B cell (primary cell): ENCODE data around the gene IL1R2. TPM values are rescaled to one million over a fixed set of nuclear protein-coding genes. Genes with fewer than 3 reads are reported as not detected.

Source experiments
- ATAC-seq: fragments of 200-7000 bp; cut with Tn5 transposase; one replicate; pipeline ENCODE4 v1.10.0; 2021; ENCODE audit warnings: low read depth, mild to moderate bottlenecking, moderate number of reproducible peaks, moderate library complexity
- CTCF ChIA-PET: fragments of 350-600 bp; sonication (Branson Sonifier 250); formaldehyde crosslinking; loops from one replicate; lab custom pipeline; 2021; ENCODE audit warnings: antibody characterized with exemption, inconsistent platforms; lab: Charles Lee
- POLR2A ChIA-PET: fragments of 350-600 bp; sonication (Branson Sonifier 250); formaldehyde crosslinking; loops from one replicate; lab custom pipeline; 2021; ENCODE audit warnings: antibody characterized with exemption; lab: Charles Lee
- DNase-seq: peaks from one replicate; pipeline ENCODE4 v3.0.0; 2013
- H2AFZ ChIP-seq: 2 replicates; pipeline ENCODE4 v1.6.1; 2012; ENCODE audit warnings: mild to moderate bottlenecking, low read depth, low read length; ENCODE audit not compliant: insufficient read depth, poor library complexity, severe bottlenecking
- H3K27ac ChIP-seq, 2 donors: 1 replicate in 1 of 2; 2 replicates in 1 of 2; pipeline ENCODE4 v1.5.1; 2012 to 2013; ENCODE audit warnings: low read length in 2 of 2, mild to moderate bottlenecking in 2 of 2, moderate library complexity in 1 of 2
- H3K27me3 ChIP-seq, 4 experiments: fragments of 200-600 bp in 1 of 4; sonication (generic) in 1 of 4; replicated peaks in 1 of 4; 1 replicate in 2 of 4; 2 replicates in 2 of 4; pipeline versions ENCODE4 v1.6.1 to v1.7.0; 2013 to 2016; ENCODE audit warnings: low read length in 3 of 4, mild to moderate bottlenecking in 2 of 4, mixed read lengths in 1 of 4, moderate library complexity in 1 of 4; ENCODE audit not compliant: insufficient read depth in 4 of 4, control insufficient read depth in 3 of 4; ENCODE audit errors: control extremely low read depth in 1 of 4
- H3K36me3 ChIP-seq, 2 experiments: replicated peaks in 1 of 2; 1 replicate in 1 of 2; 2 replicates in 1 of 2; pipeline versions ENCODE4 v1.6.1 to v1.7.1; 2013; ENCODE audit warnings: low read length in 1 of 2; ENCODE audit not compliant: insufficient read depth in 2 of 2, control insufficient read depth in 1 of 2; ENCODE audit errors: control extremely low read depth in 1 of 2, extremely low read depth in 1 of 2
- H3K4me1 ChIP-seq, 2 donors: fragments of 200-600 bp in 1 of 2; sonication (generic) in 1 of 2; 1 replicate in 1 of 2; 2 replicates in 1 of 2; pipeline versions ENCODE4 v1.5.1 to v1.6.1; 2013 to 2017; ENCODE audit warnings: low read length in 2 of 2; ENCODE audit not compliant: control insufficient read depth in 2 of 2, insufficient read depth in 2 of 2
- H3K4me2 ChIP-seq: replicated peaks from 2 replicates; pipeline ENCODE3; 2012; ENCODE audit warnings: mild to moderate bottlenecking, low read depth, low read length; ENCODE audit not compliant: poor library complexity, severe bottlenecking
- H3K4me3 ChIP-seq, 5 experiments: fragments of 200-600 bp in 1 of 5; sonication (generic) in 1 of 5; 1 replicate in 3 of 5; 2 replicates in 2 of 5; pipeline versions ENCODE4 v1.5.1 to v1.7.0; 2011 to 2016; ENCODE audit warnings: low read length in 4 of 5, mild to moderate bottlenecking in 4 of 5, low read depth in 2 of 5, control low read depth in 1 of 5, moderate library complexity in 1 of 5; ENCODE audit not compliant: insufficient read depth in 1 of 5; ENCODE audit errors: control extremely low read depth in 1 of 5, extremely low read depth in 1 of 5
- H3K79me2 ChIP-seq: fragments of 200-600 bp; sonication (generic); one replicate; pipeline ENCODE4 v1.6.0; 2016; ENCODE audit warnings: low read length; ENCODE audit not compliant: control insufficient read depth, insufficient read depth
- H3K9ac ChIP-seq: fragments of 200-600 bp; sonication (generic); 2 replicates; pipeline ENCODE4 v1.6.1; 2017; ENCODE audit warnings: mild to moderate bottlenecking, low read length, moderate library complexity
- H3K9me3 ChIP-seq, 3 donors: one replicate each; pipeline versions ENCODE4 v1.6.1 to v1.7.1; 2013; ENCODE audit warnings: low read length in 2 of 3; ENCODE audit not compliant: control insufficient read depth in 2 of 3, insufficient read depth in 1 of 3; ENCODE audit errors: control extremely low read depth in 1 of 3
- H4K20me1 ChIP-seq: 2 replicates; pipeline ENCODE4 v1.6.0; 2012; ENCODE audit warnings: mild to moderate bottlenecking, low read length; ENCODE audit not compliant: insufficient read depth, control insufficient read depth, poor library complexity, severe bottlenecking
- H3K27ac Mint-ChIP-seq: one replicate; pipeline ENCODE4 v1.8.0; 2021; ENCODE audit warnings: mixed read lengths
- H3K27me3 Mint-ChIP-seq: one replicate; pipeline ENCODE4 v1.8.0; 2021; ENCODE audit warnings: mixed read lengths
- H3K4me1 Mint-ChIP-seq: one replicate; pipeline ENCODE4 v1.8.0; 2021; ENCODE audit warnings: mixed read lengths
- H3K4me3 Mint-ChIP-seq: one replicate; pipeline ENCODE4 v1.8.0; 2021; ENCODE audit warnings: mixed read lengths
- H3K9me3 Mint-ChIP-seq: one replicate; pipeline ENCODE4 v1.8.0; 2022; ENCODE audit warnings: mixed read lengths; ENCODE audit not compliant: insufficient read depth
- CTCF ChIP-seq: fragments of 200-600 bp; IDR thresholded peaks from one replicate; pipeline ENCODE4 v1.8.0; 2022; ENCODE audit warnings: antibody characterized with exemption, mild to moderate bottlenecking
- EZH2 ChIP-seq: IDR thresholded peaks from 2 replicates; pipeline ENCODE4 v1.6.1; 2012; ENCODE audit warnings: borderline replicate concordance, low read depth, mild to moderate bottlenecking, moderate library complexity, low read length; ENCODE audit not compliant: insufficient read depth, poor library complexity, severe bottlenecking
- WGBS: methylation state at CpG from one replicate; pipeline ENCODE4 v1.1.5; 2013; ENCODE audit warnings: missing lambda C conversion rate; ENCODE audit not compliant: insufficient coverage; 5-methylcytosine and 5-hydroxymethylcytosine counted together
- intact Hi-C: fragments of 100-400 bp; cut with micrococcal nuclease; formaldehyde crosslinking; loops from one replicate; pipeline ENCODE4 v1.10.0; 2022
- polyA plus RNA-seq: library from polyadenylated mRNA; depleted of rRNA; stranded (reverse); fragments of >200 nt; gene quantifications from 2 replicates; pipeline ENCODE4 v1.2.3, GENCODE V29; 2012
- total RNA-seq, 2 donors: library from RNA; stranded (reverse); fragments of 120-200 nt in 1 of 2; gene quantifications; 1 replicate in 1 of 2; 2 replicates in 1 of 2; pipeline versions ENCODE4 v1.2.3 to v1.2.4, GENCODE V29; 2013 to 2022

The IL1R2 gene
- total and polyA plus RNA-seq, 2 donors (not counting 1 experiment from before 2014, with no cell fraction given) = not detected

- peaks cover 2% of the 10 kb centered on the region for H3K4me1 Mint-ChIP-seq
- H2AFZ ChIP-seq = no peak overlapping the region
These were observed 8.3 kb upstream of the IL1R2 start for GRCh38 chr2:101983486-101983885.

DNA sequence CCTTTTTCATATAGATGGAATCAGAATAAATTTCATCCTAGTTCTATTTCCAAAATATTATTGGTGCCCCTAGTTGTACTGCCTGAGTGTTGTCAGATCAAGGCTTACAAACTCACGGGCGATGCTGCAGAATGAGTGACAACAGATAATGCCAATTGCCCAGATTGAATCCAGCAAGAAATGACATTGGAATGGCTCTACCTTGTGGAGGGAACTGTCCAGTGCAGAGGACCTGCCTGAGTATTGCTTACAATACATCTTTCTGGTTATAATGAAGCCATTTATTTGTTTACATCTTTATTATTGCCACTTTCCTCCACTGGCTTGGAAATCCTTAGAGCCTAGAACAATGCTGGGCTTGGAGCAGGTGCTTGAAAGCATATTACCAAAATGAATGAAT is 7.8 kb upstream of the IL1R2 start:
- WGBS = 100% methylated on average over 2 of the region's 2 CpGs
- CTCF ChIA-PET = interaction anchor here (0.6 to 1.7 kb wide), 2 partner anchors 102 to 565 kb away, joined by 3 to 5 read pairs; no protein-coding TSS in a partner anchor

More at GRCh38 chr2:101983486-101983885, 8.3 kb upstream of the IL1R2 start:
- Mint-ChIP-seq H3K4me3 (no peak overlapping the region), H3K9me3 (no peaks in the 10 kb centered on the region), H3K27ac (no peak overlapping the region), H3K27me3 (peaks cover 13% of the 10 kb centered on the region)
- Histone ChIP-seq H3K27me3 (peaks cover 0 to 5% (median under 1%) of the 10 kb centered on the region in 4 experiments), H3K79me2 (no peaks in the 10 kb centered on the region), H4K20me1 (no peaks in the 10 kb centered on the region), H3K4me3 (no peak overlapping the region), H3K4me1 (no peaks in the 10 kb centered on the region), H3K4me2 (no peak overlapping the region), H3K36me3 (no peaks in the 10 kb centered on the region), H3K27ac (no peak overlapping the region), H3K9ac (no peak overlapping the region), H3K9me3 (no peaks in the 10 kb centered on the region)
- no peak for TF ChIP-seq CTCF
- no peak for TF ChIP-seq EZH2
- ChIA-PET POLR2A (no interaction called here), CTCF (interaction anchor here (1.7 kb wide), 1 partner anchor 565 kb away, joined by 5 read pairs; no protein-coding TSS in a partner anchor)
- ATAC-seq (no peak), DNase-seq (no peak)
- WGBS = 97% methylated on average over 7 of the region's 8 CpGs
- intact Hi-C loops = loop anchor here (10.0 kb wide), 1 partner anchor 99 kb away; no protein-coding TSS in a partner anchor

More for the DNA sequence above, 7.8 kb upstream of the IL1R2 start:
- Histone ChIP-seq H3K9me3 (no peaks in the 10 kb centered on the region), H3K36me3 (no peaks in the 10 kb centered on the region), H4K20me1 (no peaks in the 10 kb centered on the region), H3K27me3 (peaks cover 0 to 5% (median under 1%) of the 10 kb centered on the region in 4 experiments), H3K4me1 (no peaks in the 10 kb centered on the region), H3K4me3 (no peak overlapping the region), H3K79me2 (no peaks in the 10 kb centered on the region), H3K27ac (no peak overlapping the region), H3K9ac (no peak overlapping the region), H2AFZ (no peak overlapping the region), H3K4me2 (no peak overlapping the region)
- no peak for DNase-seq
- TF ChIP-seq CTCF (no peak), EZH2 (no peak)
- Mint-ChIP-seq H3K4me1 (peaks cover 4% of the 10 kb centered on the region), H3K27ac (no peak overlapping the region), H3K9me3 (no peaks in the 10 kb centered on the region), H3K4me3 (no peak overlapping the region), H3K27me3 (peaks cover 13% of the 10 kb centered on the region)
- no peak for ATAC-seq
- POLR2A ChIA-PET = no interaction called here
- intact Hi-C loops = loop anchor here (10.0 kb wide), 1 partner anchor 99 kb away; no protein-coding TSS in a partner anchor
